Prostate gland (tissue), 2 donors: Measurements from ENCODE around the gene CEP55.
"Not testable (repeated sequence)": the region's sequence is repeated elsewhere in the genome, so short reads cannot be mapped to it uniquely, and the experiment has no call there.

Experiments
- POLR2AphosphoS5 ChIP-seq: sonication (generic); formaldehyde crosslinking; IDR thresholded peaks from one replicate; pipeline ENCODE4 v1.6.1; 2017; ENCODE audit warnings: antibody characterized with exemption
- TF ChIP-seq, protein P1 (sequence below), 4 experiments: fragments of 200-600 bp in 2 of 4; fragments of 450-650 bp in 2 of 4; sonication (generic) in 2 of 4; IDR thresholded peaks; 1 replicate in 3 of 4; 2 replicates in 1 of 4; pipeline ENCODE4 v1.5.1; 2016 to 2019; ENCODE audit warnings: antibody characterized with exemption in 4 of 4, mild to moderate bottlenecking in 2 of 4, moderate library complexity in 2 of 4

DNA sequence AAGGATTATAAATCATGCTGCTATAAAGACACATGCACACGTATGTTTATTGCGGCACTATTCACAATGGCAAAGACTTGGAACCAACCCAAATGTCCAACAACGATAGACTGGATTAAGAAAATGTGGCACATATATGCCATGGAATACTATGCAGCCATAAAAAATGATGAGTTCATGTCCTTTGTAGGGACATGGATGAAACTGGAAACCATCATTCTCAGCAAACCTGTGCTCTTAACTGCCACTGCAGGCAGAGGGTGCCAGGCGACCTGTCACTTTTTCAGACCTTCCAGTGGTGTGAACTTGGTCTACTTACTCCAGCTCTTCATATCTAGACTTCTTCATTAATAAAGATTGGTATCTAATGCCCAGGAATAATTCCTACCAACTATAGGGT is 28.8 kb upstream of the CEP55 start:
- TF ChIP-seq, protein P1, sequence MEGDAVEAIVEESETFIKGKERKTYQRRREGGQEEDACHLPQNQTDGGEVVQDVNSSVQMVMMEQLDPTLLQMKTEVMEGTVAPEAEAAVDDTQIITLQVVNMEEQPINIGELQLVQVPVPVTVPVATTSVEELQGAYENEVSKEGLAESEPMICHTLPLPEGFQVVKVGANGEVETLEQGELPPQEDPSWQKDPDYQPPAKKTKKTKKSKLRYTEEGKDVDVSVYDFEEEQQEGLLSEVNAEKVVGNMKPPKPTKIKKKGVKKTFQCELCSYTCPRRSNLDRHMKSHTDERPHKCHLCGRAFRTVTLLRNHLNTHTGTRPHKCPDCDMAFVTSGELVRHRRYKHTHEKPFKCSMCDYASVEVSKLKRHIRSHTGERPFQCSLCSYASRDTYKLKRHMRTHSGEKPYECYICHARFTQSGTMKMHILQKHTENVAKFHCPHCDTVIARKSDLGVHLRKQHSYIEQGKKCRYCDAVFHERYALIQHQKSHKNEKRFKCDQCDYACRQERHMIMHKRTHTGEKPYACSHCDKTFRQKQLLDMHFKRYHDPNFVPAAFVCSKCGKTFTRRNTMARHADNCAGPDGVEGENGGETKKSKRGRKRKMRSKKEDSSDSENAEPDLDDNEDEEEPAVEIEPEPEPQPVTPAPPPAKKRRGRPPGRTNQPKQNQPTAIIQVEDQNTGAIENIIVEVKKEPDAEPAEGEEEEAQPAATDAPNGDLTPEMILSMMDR (IDR thresholded peaks at IDR 0.05): not testable (repeated sequence)
- TF ChIP-seq POLR2AphosphoS5: not testable (repeated sequence)
